SK-N-SH (cell line): ENCODE results near the gene ADAR. TPM values are rescaled to one million over a fixed set of nuclear protein-coding genes. Genes with fewer than 3 reads are reported as not detected.
A peak's percentile ranks its signal among the peaks of the same experiment; 100 is the strongest.

Experiments
- CTCF ChIA-PET: fragments of 300-600, 350-600 bp; formaldehyde crosslinking; extraction: SDS; loops from one replicate; lab custom pipeline; 2021; lab: Yijun Ruan, JAX
- POLR2A ChIA-PET: fragments of 350-600 bp; sonication (Branson Sonifier 250); formaldehyde crosslinking; extraction: SDS; loops from one replicate; lab custom pipeline; 2020; ENCODE audit warnings: antibody characterized with exemption, inconsistent platforms; lab: Yijun Ruan, JAX
- DNase-seq: peaks from one replicate; pipeline ENCODE4 v3.0.0; 2012
- H2AFZ ChIP-seq: fragments of 200-600 bp; sonication (generic); 2 replicates; pipeline ENCODE4 v1.8.1; 2016; ENCODE audit warnings: antibody characterized with exemption, mild to moderate bottlenecking, low read depth
- H3F3A ChIP-seq: fragments of 200-600 bp; sonication (generic); replicated peaks from 2 replicates; pipeline ENCODE3; 2016; ENCODE audit warnings: antibody characterized with exemption, mild to moderate bottlenecking; ENCODE audit not compliant: insufficient read depth
- H3K27ac ChIP-seq, 2 experiments: fragments of 200-500 bp in 1 of 2; fragments of 200-600 bp in 1 of 2; sonication (Bioruptor generic) in 1 of 2; sonication (generic), shearing (Covaris generic) in 1 of 2; 2 replicates each; pipeline versions ENCODE4 v1.5.1 to v1.6.1; 2014 to 2016; ENCODE audit warnings: low read depth in 2 of 2, inconsistent platforms in 1 of 2, low read length in 1 of 2, mild to moderate bottlenecking in 1 of 2, mixed read lengths in 1 of 2
- H3K27me3 ChIP-seq: fragments of 200-600 bp; sonication (generic), shearing (Covaris generic); 2 replicates; pipeline ENCODE4 v1.6.1; 2016; ENCODE audit warnings: mixed run types; ENCODE audit not compliant: insufficient read depth
- H3K36me3 ChIP-seq, 2 experiments: fragments of 200-500 bp in 1 of 2; fragments of 200-600 bp in 1 of 2; sonication (Bioruptor generic) in 1 of 2; sonication (generic) in 1 of 2; replicated peaks in 1 of 2; 2 replicates each; pipeline versions ENCODE3 to v1.5.1; 2014 to 2016; ENCODE audit warnings: low read length in 1 of 2, mild to moderate bottlenecking in 1 of 2; ENCODE audit not compliant: insufficient read depth in 2 of 2, control insufficient read depth in 1 of 2
- H3K4me1 ChIP-seq, 2 experiments: fragments of 200-500 bp in 1 of 2; fragments of 200-600 bp in 1 of 2; sonication (Bioruptor generic) in 1 of 2; sonication (generic), shearing (Covaris generic) in 1 of 2; 2 replicates each; pipeline versions ENCODE4 v1.5.1 to v1.6.1; 2014 to 2016; ENCODE audit warnings: low read depth in 1 of 2, low read length in 1 of 2, mixed run types in 1 of 2; ENCODE audit not compliant: insufficient read depth in 2 of 2, control insufficient read depth in 1 of 2
- H3K4me2 ChIP-seq: fragments of 200-600 bp; sonication (generic), shearing (Covaris generic); 2 replicates; pipeline ENCODE4 v1.6.1; 2017; ENCODE audit warnings: mixed run types
- H3K4me3 ChIP-seq, 2 experiments: fragments of 200-500 bp in 1 of 2; fragments of 200-600 bp in 1 of 2; sonication (Bioruptor generic) in 1 of 2; sonication (generic), shearing (Covaris generic) in 1 of 2; 2 replicates each; pipeline versions ENCODE4 v1.5.1 to v1.8.1; 2014 to 2016; ENCODE audit warnings: low read depth in 2 of 2, inconsistent platforms in 1 of 2, low read length in 1 of 2, mild to moderate bottlenecking in 1 of 2, mixed read lengths in 1 of 2, moderate library complexity in 1 of 2
- H3K79me2 ChIP-seq: fragments of 200-600 bp; sonication (generic); 2 replicates; pipeline ENCODE4 v1.8.1; 2017; ENCODE audit warnings: mild to moderate bottlenecking; ENCODE audit not compliant: insufficient read depth
- H3K9ac ChIP-seq: fragments of 200-600 bp; sonication (generic); 2 replicates; pipeline ENCODE4 v1.6.1; 2017; ENCODE audit warnings: mixed run types
- H3K9me2 ChIP-seq: fragments of 200-600 bp; sonication (generic); 2 replicates; pipeline ENCODE4 v1.6.1; 2017; ENCODE audit warnings: mixed run types
- H3K9me3 ChIP-seq: fragments of 200-600 bp; sonication (generic); 2 replicates; pipeline ENCODE4 v1.6.1; 2017; ENCODE audit warnings: mixed run types, mild to moderate bottlenecking, moderate library complexity
- H4K20me1 ChIP-seq: fragments of 200-600 bp; sonication (generic); 2 replicates; pipeline ENCODE4 v1.6.1; 2017; ENCODE audit warnings: mild to moderate bottlenecking, mixed run types; ENCODE audit not compliant: insufficient read depth
- CTCF ChIP-seq: fragments of 200-600 bp; sonication (generic); IDR thresholded peaks from 2 replicates; pipeline ENCODE4 v1.6.1; 2017; ENCODE audit warnings: antibody characterized with exemption, mild to moderate bottlenecking, moderate library complexity
- EP300 ChIP-seq, 2 experiments: IDR thresholded peaks; 2 replicates each; pipeline versions ENCODE4 v1.4.0 to v1.6.1; 2012; ENCODE audit warnings: borderline replicate concordance in 1 of 2, low read depth in 1 of 2, low read length in 1 of 2
- EZH2phosphoT487 ChIP-seq: fragments of 200-600 bp; sonication (generic); IDR thresholded peaks from 2 replicates; pipeline ENCODE4 v1.6.1; 2017; ENCODE audit warnings: low read depth, mixed run types, mild to moderate bottlenecking, antibody characterized with exemption, moderate library complexity, borderline replicate concordance
- FOXJ3 ChIP-seq: sonication (generic); formaldehyde crosslinking; IDR thresholded peaks from 2 replicates; pipeline ENCODE4 v1.5.1; 2020; ENCODE audit warnings: mild to moderate bottlenecking, missing genetic modification reagents
- FOXM1 ChIP-seq: IDR thresholded peaks from 2 replicates; pipeline ENCODE4 v1.4.0; 2012; ENCODE audit warnings: low read depth, mild to moderate bottlenecking
- GABPA ChIP-seq: IDR thresholded peaks from 2 replicates; pipeline ENCODE4 v1.4.0; 2012; ENCODE audit warnings: low read depth, mild to moderate bottlenecking
- GATA2 ChIP-seq: sonication (generic); formaldehyde crosslinking; IDR thresholded peaks from 2 replicates; pipeline ENCODE4 v1.5.0; 2020; ENCODE audit warnings: mild to moderate bottlenecking, missing genetic modification reagents
- NFIC ChIP-seq: IDR thresholded peaks from 2 replicates; pipeline ENCODE4 v1.4.0; 2012; ENCODE audit warnings: borderline replicate concordance
- NRF1 ChIP-seq: IDR thresholded peaks from 2 replicates; pipeline ENCODE4 v1.6.1; 2012; ENCODE audit warnings: low read depth, mild to moderate bottlenecking, low read length
- RCOR1 ChIP-seq: fragments of 150-350 bp; IDR thresholded peaks from 2 replicates; pipeline ENCODE4 v1.6.1; 2017; ENCODE audit warnings: antibody characterized with exemption, low read length
- RFX5 ChIP-seq: IDR thresholded peaks from 2 replicates; pipeline ENCODE4 v1.6.1; 2012; ENCODE audit warnings: mild to moderate bottlenecking, improper control_type of control experiment, low read length
- RXRA ChIP-seq: IDR thresholded peaks from 2 replicates; pipeline ENCODE4 v1.4.0; 2012; ENCODE audit warnings: low read depth, mild to moderate bottlenecking, borderline replicate concordance
- TAF1 ChIP-seq: IDR thresholded peaks from 2 replicates; pipeline ENCODE4 v1.6.1; 2012; ENCODE audit warnings: low read depth, mild to moderate bottlenecking, low read length, moderate library complexity, borderline replicate concordance
- TCF12 ChIP-seq: IDR thresholded peaks from 2 replicates; pipeline ENCODE4 v1.4.0; 2012
- TEAD4 ChIP-seq: IDR thresholded peaks from 2 replicates; pipeline ENCODE4 v1.4.0; 2012; ENCODE audit warnings: mild to moderate bottlenecking, borderline replicate concordance; ENCODE audit not compliant: insufficient read depth
- WGBS: methylation state at CpG from one replicate; pipeline ENCODE4 v1.1.6; 2017; ENCODE audit warnings: low lambda C conversion rate; 5-methylcytosine and 5-hydroxymethylcytosine counted together
- polyA plus RNA-seq, 3 experiments: library from polyadenylated mRNA; depleted of rRNA; stranded (reverse); fragments of >200 nt; gene quantifications; 2 replicates each; pipeline ENCODE4 v1.2.3, GENCODE V29; 2012
- TF ChIP-seq, protein P1 (sequence below): IDR thresholded peaks from 2 replicates; pipeline ENCODE4 v1.4.0; 2012; ENCODE audit warnings: low read depth, borderline replicate concordance
- TF ChIP-seq, protein P2 (sequence below): fragments of 150-350 bp; IDR thresholded peaks from 2 replicates; pipeline ENCODE4 v1.6.1; 2016; ENCODE audit warnings: mild to moderate bottlenecking, low read depth, low read length

Gene ADAR
- polyA plus RNA-seq, 1 of the 3 experiments (the other 2 are of a cell fraction): 61.1 TPM

DNA sequence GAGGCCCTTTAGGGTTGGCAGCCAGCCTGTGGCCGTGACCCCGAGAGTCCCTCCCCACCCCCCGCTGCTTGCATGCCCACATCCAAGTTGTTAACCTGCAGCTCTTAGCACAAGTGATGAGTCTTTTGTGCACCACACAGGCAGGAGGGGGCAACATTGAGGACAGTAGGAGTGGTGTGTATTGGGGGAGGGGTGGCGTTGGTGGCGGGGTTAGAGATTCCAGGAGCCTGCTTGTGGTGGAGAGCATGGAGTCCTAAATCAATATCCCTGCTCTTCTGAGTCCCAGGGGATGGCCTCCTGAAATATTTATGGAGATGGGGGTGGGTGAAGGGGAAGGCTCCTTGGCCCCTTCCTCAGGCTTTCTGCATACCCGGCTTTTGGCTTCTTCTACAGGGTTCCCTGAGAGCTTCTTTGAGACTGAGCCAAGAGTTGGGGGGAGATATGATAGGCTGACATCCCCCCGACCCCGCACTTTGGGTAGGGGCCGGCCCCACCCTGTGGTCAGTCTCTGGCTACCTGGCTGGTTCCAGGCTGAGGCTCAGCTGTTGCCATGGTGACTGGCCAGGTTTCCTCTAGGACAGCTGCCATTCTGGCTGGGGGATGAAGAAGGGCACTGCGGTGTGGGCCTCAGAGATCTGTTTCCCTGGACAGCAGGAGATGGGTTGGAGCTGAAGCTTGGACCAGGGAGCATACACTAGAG lies 35.4 kb downstream of the ADAR start:
- CTCF ChIA-PET: interaction anchor here (0.8 to 5.9 kb wide), 5 partner anchors 12 to 426 kb away, joined by 3 to 41 read pairs (median 3); no protein-coding TSS in a partner anchor
- H3K9me3 ChIP-seq: no peaks in the 10 kb centered on the region
- H3K79me2 ChIP-seq: no peaks in the 10 kb centered on the region
- no peaks in the 10 kb centered on the region for H3F3A ChIP-seq
- no peak for DNase-seq
- H4K20me1 ChIP-seq: no peaks in the 10 kb centered on the region
- TF ChIP-seq FOXJ3: no peak
- TF ChIP-seq RCOR1: no peak
- TF ChIP-seq RFX5: peak; percentile 89
- H3K9ac ChIP-seq: no peak overlapping the region
- H3K27me3 ChIP-seq: no peaks in the 10 kb centered on the region; the same call in 1 of the 2 replicates
- peaks cover 0 to 9% of the 10 kb centered on the region in 2 experiments for H3K36me3 ChIP-seq
- POLR2A ChIA-PET: no interaction called here
- WGBS: 93% methylated on average over 6 of the region's 10 CpGs
- no peak overlapping the region for H3K4me2 ChIP-seq
- no peak overlapping the region for H3K27ac ChIP-seq
- H2AFZ ChIP-seq: no peak overlapping the region
- H3K9me2 ChIP-seq: no peaks in the 10 kb centered on the region
- H3K4me3 ChIP-seq: no peak overlapping the region
- peaks cover 0 to 32% of the 10 kb centered on the region in 2 experiments; a peak in 2 of 4 replicates for H3K4me1 ChIP-seq

- no peak for TF ChIP-seq NRF1
- no peak for TF ChIP-seq TCF12
- no peak for TF ChIP-seq GATA2 (CRISPR knock-in tag)
- TF ChIP-seq FOXM1: no peak
- no peak for TF ChIP-seq TAF1
- no peak for TF ChIP-seq EP300 (IDR thresholded peaks at IDR 0.05; ENCODE audit: borderline replicate concordance in 1 of 2, low read depth in 1 of 2, low read length in 1 of 2)
- TF ChIP-seq, protein P1, sequence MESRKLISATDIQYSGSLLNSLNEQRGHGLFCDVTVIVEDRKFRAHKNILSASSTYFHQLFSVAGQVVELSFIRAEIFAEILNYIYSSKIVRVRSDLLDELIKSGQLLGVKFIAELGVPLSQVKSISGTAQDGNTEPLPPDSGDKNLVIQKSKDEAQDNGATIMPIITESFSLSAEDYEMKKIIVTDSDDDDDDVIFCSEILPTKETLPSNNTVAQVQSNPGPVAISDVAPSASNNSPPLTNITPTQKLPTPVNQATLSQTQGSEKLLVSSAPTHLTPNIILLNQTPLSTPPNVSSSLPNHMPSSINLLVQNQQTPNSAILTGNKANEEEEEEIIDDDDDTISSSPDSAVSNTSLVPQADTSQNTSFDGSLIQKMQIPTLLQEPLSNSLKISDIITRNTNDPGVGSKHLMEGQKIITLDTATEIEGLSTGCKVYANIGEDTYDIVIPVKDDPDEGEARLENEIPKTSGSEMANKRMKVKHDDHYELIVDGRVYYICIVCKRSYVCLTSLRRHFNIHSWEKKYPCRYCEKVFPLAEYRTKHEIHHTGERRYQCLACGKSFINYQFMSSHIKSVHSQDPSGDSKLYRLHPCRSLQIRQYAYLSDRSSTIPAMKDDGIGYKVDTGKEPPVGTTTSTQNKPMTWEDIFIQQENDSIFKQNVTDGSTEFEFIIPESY: no peak
- no peak for TF ChIP-seq TEAD4
- TF ChIP-seq GABPA: no peak
- TF ChIP-seq, protein P2, sequence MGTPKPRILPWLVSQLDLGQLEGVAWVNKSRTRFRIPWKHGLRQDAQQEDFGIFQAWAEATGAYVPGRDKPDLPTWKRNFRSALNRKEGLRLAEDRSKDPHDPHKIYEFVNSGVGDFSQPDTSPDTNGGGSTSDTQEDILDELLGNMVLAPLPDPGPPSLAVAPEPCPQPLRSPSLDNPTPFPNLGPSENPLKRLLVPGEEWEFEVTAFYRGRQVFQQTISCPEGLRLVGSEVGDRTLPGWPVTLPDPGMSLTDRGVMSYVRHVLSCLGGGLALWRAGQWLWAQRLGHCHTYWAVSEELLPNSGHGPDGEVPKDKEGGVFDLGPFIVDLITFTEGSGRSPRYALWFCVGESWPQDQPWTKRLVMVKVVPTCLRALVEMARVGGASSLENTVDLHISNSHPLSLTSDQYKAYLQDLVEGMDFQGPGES: no peak
- TF ChIP-seq EZH2phosphoT487: no peak
- no peak for TF ChIP-seq RXRA
- no peak for TF ChIP-seq RFX5
- no peak for TF ChIP-seq NFIC
- no peak for TF ChIP-seq CTCF
Observed at GRCh38 chr1:154571964-154572288, 36.1 kb downstream of the ADAR start.

More at GRCh38 chr1:154571964-154572288, 36.1 kb downstream of the ADAR start:
- 83% methylated on average over 13 of the region's 29 CpGs for WGBS
- H3K4me2 ChIP-seq: no peak overlapping the region
- H3K27me3 ChIP-seq: no peaks in the 10 kb centered on the region; the same call in 1 of the 2 replicates
- H3K4me1 ChIP-seq: peaks cover 0 to 31% of the 10 kb centered on the region in 2 experiments; a peak in 2 of 4 replicates
- H3K36me3 ChIP-seq: peaks cover 0 to 2% of the 10 kb centered on the region in 2 experiments
- H3K79me2 ChIP-seq: no peaks in the 10 kb centered on the region
- no peaks in the 10 kb centered on the region for H3K9me2 ChIP-seq
- no peak overlapping the region for H2AFZ ChIP-seq
- no peak overlapping the region for H3K27ac ChIP-seq
- no peaks in the 10 kb centered on the region for H3F3A ChIP-seq
- H4K20me1 ChIP-seq: no peaks in the 10 kb centered on the region
- H3K9ac ChIP-seq: no peak overlapping the region
- ChIA-PET POLR2A (no interaction called here), CTCF (interaction anchor here (1.1 to 5.9 kb wide), 2 partner anchors 11 to 25 kb away, joined by 3 to 41 read pairs; no protein-coding TSS in a partner anchor)
- H3K4me3 ChIP-seq: no peak overlapping the region
- no peak for DNase-seq
- no peaks in the 10 kb centered on the region for H3K9me3 ChIP-seq
